Esophagus squamous epithelium (tissue), 4 donors: ENCODE data around the gene MTA3.

Experiments used
- POLR2A ChIP-seq, 4 donors: fragments of 450-650 bp; IDR thresholded peaks; one replicate each; pipeline ENCODE4 v1.6.1; 2017; ENCODE audit warnings: antibody characterized with exemption in 4 of 4, mild to moderate bottlenecking in 4 of 4, moderate library complexity in 3 of 4
- TF ChIP-seq, protein P1 (sequence below), 6 experiments: fragments of 450-650 bp in 4 of 6; fragments of 200-600 bp in 2 of 6; sonication (generic) in 2 of 6; IDR thresholded peaks; one replicate each; pipeline ENCODE4 v1.5.1; 2016 to 2019; ENCODE audit warnings: antibody characterized with exemption in 6 of 6, mild to moderate bottlenecking in 4 of 6, moderate library complexity in 4 of 6

DNA sequence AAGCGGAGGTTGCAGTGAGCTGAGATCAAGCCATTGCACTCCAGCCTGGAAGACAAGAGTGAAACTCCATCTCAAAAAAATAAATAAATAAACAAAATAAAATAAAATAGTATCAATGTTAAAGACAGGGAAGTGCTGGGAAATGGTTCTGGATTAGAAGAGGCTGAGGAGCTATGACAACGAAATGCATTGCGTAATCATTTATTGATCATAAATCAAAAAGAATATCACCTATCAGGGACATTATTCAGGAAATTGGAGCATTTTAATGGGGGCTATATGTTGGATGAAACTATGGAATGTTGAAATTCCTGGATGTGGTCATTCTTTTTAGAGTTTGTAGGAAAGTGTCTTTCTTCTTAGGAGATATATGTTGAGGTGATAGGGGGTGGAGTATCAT lies 30.9 kb upstream of the MTA3 start:
- TF ChIP-seq, protein P1, sequence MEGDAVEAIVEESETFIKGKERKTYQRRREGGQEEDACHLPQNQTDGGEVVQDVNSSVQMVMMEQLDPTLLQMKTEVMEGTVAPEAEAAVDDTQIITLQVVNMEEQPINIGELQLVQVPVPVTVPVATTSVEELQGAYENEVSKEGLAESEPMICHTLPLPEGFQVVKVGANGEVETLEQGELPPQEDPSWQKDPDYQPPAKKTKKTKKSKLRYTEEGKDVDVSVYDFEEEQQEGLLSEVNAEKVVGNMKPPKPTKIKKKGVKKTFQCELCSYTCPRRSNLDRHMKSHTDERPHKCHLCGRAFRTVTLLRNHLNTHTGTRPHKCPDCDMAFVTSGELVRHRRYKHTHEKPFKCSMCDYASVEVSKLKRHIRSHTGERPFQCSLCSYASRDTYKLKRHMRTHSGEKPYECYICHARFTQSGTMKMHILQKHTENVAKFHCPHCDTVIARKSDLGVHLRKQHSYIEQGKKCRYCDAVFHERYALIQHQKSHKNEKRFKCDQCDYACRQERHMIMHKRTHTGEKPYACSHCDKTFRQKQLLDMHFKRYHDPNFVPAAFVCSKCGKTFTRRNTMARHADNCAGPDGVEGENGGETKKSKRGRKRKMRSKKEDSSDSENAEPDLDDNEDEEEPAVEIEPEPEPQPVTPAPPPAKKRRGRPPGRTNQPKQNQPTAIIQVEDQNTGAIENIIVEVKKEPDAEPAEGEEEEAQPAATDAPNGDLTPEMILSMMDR (IDR thresholded peaks at IDR 0.05), result no peak
- TF ChIP-seq POLR2A (IDR thresholded peaks at IDR 0.05), result no peak
